GM12874 (cell line): ENCODE measurements around the gene LGR6.

Experiments used
- TF ChIP-seq, protein P1 (sequence below): IDR thresholded peaks from 2 replicates; pipeline ENCODE4 v1.5.1; 2011; ENCODE audit warnings: low read depth, mild to moderate bottlenecking, control low read depth, low read length, moderate library complexity; ENCODE audit not compliant: insufficient read depth

The LGR6 gene, protein sequence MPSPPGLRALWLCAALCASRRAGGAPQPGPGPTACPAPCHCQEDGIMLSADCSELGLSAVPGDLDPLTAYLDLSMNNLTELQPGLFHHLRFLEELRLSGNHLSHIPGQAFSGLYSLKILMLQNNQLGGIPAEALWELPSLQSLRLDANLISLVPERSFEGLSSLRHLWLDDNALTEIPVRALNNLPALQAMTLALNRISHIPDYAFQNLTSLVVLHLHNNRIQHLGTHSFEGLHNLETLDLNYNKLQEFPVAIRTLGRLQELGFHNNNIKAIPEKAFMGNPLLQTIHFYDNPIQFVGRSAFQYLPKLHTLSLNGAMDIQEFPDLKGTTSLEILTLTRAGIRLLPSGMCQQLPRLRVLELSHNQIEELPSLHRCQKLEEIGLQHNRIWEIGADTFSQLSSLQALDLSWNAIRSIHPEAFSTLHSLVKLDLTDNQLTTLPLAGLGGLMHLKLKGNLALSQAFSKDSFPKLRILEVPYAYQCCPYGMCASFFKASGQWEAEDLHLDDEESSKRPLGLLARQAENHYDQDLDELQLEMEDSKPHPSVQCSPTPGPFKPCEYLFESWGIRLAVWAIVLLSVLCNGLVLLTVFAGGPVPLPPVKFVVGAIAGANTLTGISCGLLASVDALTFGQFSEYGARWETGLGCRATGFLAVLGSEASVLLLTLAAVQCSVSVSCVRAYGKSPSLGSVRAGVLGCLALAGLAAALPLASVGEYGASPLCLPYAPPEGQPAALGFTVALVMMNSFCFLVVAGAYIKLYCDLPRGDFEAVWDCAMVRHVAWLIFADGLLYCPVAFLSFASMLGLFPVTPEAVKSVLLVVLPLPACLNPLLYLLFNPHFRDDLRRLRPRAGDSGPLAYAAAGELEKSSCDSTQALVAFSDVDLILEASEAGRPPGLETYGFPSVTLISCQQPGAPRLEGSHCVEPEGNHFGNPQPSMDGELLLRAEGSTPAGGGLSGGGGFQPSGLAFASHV

DNA sequence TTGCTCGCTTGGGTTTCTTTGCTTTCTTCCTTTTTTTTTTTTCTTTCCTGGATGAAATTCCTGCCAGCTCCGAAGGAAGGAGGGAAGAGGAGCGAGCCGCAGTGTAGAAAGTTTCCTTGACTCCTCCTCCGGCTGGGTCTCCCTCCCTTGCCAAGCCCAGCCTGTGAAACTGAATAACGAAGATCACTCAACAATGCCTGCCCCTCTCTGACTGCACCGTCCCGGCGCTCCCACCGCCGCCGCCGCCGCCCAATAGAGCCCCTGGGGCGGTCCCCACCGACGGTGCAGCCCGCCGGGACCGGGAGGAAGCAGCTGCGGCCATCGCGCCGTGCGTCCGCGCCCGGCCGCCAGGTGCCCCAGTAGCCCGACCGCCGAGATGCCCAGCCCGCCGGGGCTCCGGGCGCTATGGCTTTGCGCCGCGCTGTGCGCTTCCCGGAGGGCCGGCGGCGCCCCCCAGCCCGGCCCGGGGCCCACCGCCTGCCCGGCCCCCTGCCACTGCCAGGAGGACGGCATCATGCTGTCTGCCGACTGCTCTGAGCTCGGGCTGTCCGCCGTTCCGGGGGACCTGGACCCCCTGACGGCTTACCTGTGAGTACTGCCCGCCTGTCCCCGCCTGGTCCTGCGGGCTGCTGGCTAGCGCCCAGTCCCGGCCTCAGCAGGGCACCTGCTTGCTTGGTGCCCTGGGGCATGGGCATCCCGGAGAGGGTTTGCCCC, at the start of gene LGR6:
LGR6 (plus strand) TSS at position 186 of the 714 bp plus-strand sequence; CDS start at position 377, 191 bp downstream.
- TF ChIP-seq, protein P1, sequence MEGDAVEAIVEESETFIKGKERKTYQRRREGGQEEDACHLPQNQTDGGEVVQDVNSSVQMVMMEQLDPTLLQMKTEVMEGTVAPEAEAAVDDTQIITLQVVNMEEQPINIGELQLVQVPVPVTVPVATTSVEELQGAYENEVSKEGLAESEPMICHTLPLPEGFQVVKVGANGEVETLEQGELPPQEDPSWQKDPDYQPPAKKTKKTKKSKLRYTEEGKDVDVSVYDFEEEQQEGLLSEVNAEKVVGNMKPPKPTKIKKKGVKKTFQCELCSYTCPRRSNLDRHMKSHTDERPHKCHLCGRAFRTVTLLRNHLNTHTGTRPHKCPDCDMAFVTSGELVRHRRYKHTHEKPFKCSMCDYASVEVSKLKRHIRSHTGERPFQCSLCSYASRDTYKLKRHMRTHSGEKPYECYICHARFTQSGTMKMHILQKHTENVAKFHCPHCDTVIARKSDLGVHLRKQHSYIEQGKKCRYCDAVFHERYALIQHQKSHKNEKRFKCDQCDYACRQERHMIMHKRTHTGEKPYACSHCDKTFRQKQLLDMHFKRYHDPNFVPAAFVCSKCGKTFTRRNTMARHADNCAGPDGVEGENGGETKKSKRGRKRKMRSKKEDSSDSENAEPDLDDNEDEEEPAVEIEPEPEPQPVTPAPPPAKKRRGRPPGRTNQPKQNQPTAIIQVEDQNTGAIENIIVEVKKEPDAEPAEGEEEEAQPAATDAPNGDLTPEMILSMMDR = no peak

DNA sequence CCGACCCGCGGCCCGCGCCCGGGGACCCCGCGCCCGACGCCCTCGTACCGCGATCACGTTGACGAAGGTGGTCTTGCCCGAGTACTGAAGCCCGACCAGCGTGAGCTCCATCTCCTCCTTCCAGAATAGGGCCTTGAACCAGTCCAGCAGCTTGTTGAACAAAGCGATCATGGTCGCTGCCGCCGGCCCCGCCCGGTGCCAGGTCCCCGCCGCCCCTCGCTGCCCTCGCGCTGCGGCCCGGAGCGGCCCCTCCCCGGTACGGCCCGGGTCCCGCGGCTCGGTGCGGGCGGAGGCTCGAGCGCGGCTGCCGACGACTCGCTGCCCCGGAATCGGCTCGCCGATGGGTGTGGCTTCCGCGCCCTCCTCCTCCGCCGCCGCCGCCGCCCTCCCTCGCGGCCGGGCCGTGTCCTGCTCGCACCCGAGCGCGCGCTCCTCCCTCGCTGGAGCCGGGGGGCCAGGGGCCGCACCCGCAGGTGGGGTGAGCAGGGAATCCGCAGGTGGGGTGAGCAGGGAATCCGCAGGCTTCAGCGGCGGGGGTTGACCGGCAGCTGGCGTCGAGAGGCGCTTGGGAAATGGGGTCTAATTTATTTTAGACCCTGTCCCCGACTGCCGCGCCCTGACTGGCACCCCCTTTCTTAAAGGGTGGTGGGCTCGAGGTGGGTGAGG, 49.1 kb upstream of the LGR6 start, which contains the start of gene ARL8A:
ARL8A (minus strand) TSS at position 336 of the 666 bp plus-strand sequence; CDS start at position 171, 165 bp downstream.
- TF ChIP-seq, protein P1 = no peak

DNA sequence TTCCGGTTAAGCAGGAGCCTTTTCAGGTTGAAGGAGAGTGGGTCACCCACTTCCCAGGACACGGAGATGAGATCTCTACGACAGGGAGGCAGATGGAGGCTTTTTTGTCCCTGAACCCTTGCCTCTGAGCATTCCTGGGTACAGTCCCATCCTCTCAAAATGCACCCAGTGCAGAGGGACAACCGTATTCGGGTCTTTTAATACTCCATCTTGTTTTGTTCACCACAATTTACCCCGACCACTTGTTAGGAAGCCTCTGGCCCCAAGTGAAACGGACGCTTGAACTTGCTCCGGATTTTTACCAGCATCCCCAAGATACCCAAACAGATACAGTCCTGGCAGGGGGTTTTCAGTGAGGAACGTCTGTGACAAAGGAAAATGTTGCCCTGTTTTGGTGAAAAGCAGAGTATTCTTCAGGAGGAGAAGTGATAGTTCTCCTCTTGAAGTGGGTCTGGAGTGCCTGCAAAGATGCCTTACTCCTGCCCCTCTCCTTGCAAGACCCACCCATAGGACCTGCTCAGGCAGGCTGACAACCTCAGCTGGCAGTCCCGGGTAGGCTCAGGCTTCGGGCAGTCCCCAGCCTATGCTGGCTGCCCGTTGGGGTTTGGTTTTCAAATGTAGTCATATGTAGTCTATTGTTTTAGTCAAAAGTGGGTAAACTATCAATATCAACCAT, 48.4 kb upstream of the LGR6 start:
- TF ChIP-seq, protein P1 = no peak

DNA sequence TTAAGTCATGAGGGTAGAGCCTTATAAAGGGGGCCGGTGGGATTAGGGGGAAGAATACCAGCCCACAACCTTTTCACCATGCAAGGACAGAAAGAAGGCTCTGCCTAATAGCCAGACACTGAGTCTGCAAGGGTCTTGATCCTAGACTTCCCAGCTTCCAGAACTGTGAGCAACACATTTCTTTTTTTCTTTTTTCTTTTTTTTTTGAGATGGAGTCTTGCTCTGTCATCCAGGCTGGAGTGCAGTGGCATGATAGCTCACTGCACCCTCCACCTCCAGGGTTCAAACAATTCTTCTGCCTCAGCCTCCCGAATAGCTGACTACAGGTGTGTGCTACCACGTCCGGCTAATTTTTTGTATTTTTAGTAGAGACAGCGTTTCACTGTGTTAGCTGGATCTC, 47.3 kb upstream of the LGR6 start:
- TF ChIP-seq, protein P1 = no peak

DNA sequence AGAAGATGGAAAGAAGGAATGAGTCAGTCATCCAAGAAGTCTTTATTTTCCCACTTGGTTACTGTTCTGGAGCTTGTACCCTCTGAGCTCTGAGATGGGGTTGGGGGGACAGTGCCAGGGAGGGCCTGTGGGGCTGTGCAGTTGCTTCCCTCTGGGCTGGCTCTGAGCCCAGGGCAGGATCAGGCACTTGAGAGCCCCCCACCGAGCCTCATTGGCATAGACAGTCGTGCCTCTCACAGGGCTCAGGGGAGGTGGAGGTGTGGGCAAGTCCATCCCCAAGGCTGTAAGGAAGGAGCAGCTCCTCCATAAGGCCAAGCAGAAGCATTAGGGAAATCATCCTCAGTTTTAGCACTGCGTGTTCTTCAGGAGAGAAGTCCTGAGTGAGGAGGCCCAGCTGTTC, 46.6 kb upstream of the LGR6 start:
- TF ChIP-seq, protein P1 = no peak

DNA sequence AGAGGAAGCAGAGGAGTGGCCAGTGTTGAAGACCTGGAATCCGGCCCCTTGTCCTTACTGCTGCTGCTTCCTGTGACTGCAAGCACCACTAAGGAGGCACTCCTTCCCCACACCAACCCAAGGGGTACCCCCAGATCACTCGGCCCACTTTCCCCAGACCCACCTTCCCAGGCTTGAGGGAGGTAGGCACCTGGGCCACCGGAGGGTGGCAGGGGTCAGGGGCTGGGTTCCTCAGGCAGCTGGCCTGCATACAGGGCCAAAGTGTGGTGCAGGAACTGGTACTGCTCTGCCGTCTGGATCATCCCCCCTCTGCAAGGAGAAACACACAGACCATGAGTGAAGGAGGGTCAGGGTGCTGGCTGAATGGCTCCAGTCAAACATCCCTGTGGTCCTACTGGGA, 45.2 kb upstream of the LGR6 start:
- TF ChIP-seq, protein P1 = no peak
